ENCODE results near the gene MAS1L. TPM values are rescaled to one million over a fixed set of nuclear protein-coding genes. Genes with fewer than 3 reads are reported as not detected.
"Not testable (repeated sequence)": the region's sequence is repeated elsewhere in the genome, so short reads cannot be mapped to it uniquely, and the experiment has no call there.

The MAS1L gene
- total RNA-seq, 1 donor from 2014 or later, result not detected

- no peak for DNase-seq (ENCODE audit: low read depth in 2 of 2)
Measured at GRCh38 chr6:29483735-29484134, 4.0 kb downstream of the MAS1L start.

GRCh38 chr6:29483186-29483585 lies 4.6 kb downstream of the MAS1L start:
- peak in 1 of 2 donors; percentile 68 for DNase-seq (ENCODE audit: low read depth in 2 of 2)

- DNase-seq (ENCODE audit: low read depth in 2 of 2), result no peak
Measured at GRCh38 chr6:29479560-29479959, 8.2 kb downstream of the MAS1L start.

- DNase-seq (ENCODE audit: low read depth in 2 of 2), result no peak
Measured at GRCh38 chr6:29478740-29479139, 9.0 kb downstream of the MAS1L start.

GRCh38 chr6:29477923-29478450 lies 9.8 kb downstream of the MAS1L start:
- DNase-seq (ENCODE audit: low read depth in 2 of 2), result no peak

- DNase-seq (ENCODE audit: low read depth in 2 of 2), result peak; percentile 5 to 52
Measured at GRCh38 chr6:29474996-29475395, 12.8 kb downstream of the MAS1L start.

GRCh38 chr6:29466241-29466640 lies 21.5 kb downstream of the MAS1L start:
- DNase-seq (ENCODE audit: low read depth in 2 of 2), result peak; percentile 82 to 91

- DNase-seq (ENCODE audit: low read depth in 2 of 2), result no peak
Measured at GRCh38 chr6:29465801-29466200, 22.0 kb downstream of the MAS1L start.

- no peak for DNase-seq (ENCODE audit: low read depth in 2 of 2)
Measured at GRCh38 chr6:29465279-29465678, 22.5 kb downstream of the MAS1L start.

GRCh38 chr6:29462022-29462421 lies 25.7 kb downstream of the MAS1L start:
- DNase-seq (ENCODE audit: low read depth in 2 of 2), result no peak

GRCh38 chr6:29461021-29461814 lies 26.5 kb downstream of the MAS1L start:
- DNase-seq (ENCODE audit: low read depth in 2 of 2), result no peak

- no peak for DNase-seq (ENCODE audit: low read depth in 2 of 2)
Measured at GRCh38 chr6:29456971-29457370, 30.8 kb downstream of the MAS1L start, which contains the start of the genes OR11A1 and OR2H1. OR11A1 (minus strand) TSS chr6:29457071; CDS start chr6:29427641, 29,430 bp downstream. OR2H1 (plus strand) TSS chr6:29457155; CDS start chr6:29461770, 4,615 bp downstream.

- peak in 1 of 2 donors; percentile 62 for DNase-seq (ENCODE audit: low read depth in 2 of 2)
Measured at GRCh38 chr6:29451471-29452193, 36.1 kb downstream of the MAS1L start.

- peak in 1 of 2 donors; percentile 63 for DNase-seq (ENCODE audit: low read depth in 2 of 2)
Measured at GRCh38 chr6:29447670-29448069, 40.1 kb downstream of the MAS1L start.

- not testable (repeated sequence) for DNase-seq (ENCODE audit: low read depth in 2 of 2)
Measured at GRCh38 chr6:29444031-29444430, 43.7 kb downstream of the MAS1L start.

GRCh38 chr6:29442719-29443118 lies 45.0 kb downstream of the MAS1L start:
- no peak for DNase-seq (ENCODE audit: low read depth in 2 of 2)

GRCh38 chr6:29439006-29439405 lies 48.8 kb downstream of the MAS1L start, which contains the start of gene OR10C1:
OR10C1 (plus strand) TSS chr6:29439306; CDS start chr6:29440016, 710 bp downstream.
- DNase-seq (ENCODE audit: low read depth in 2 of 2), result no peak

GRCh38 chr6:29436730-29437129 lies 51.0 kb downstream of the MAS1L start:
- peak in 1 of 2 donors; percentile 80 for DNase-seq (ENCODE audit: low read depth in 2 of 2)

Measured in lung microvascular endothelial cell (primary cell).